Tibial nerve (tissue), 4 donors: ENCODE measurements around the gene SEPTIN11. TPM values are rescaled to one million over a fixed set of nuclear protein-coding genes. Genes with fewer than 3 reads are reported as not detected.

ENCODE experiments used
- DNase-seq, 2 donors: peaks; one replicate each; pipeline ENCODE4 v3.0.0-alpha.2; 2019; ENCODE audit warnings: low spot score in 2 of 2
- H3K27ac ChIP-seq, 4 donors: fragments of 200-600 bp; sonication (generic) in 3 of 4; one replicate each; pipeline ENCODE4 v1.5.1; 2017 to 2019; ENCODE audit warnings: mild to moderate bottlenecking in 1 of 4
- H3K27me3 ChIP-seq, 2 donors: fragments of 200-600 bp; sonication (generic) in 1 of 2; one replicate each; pipeline versions ENCODE4 v1.5.1 to v1.6.0; 2017 to 2019
- H3K36me3 ChIP-seq, 3 donors: fragments of 200-600 bp; sonication (generic); one replicate each; pipeline ENCODE4 v1.5.1; 2018 to 2019
- H3K4me1 ChIP-seq, 4 donors: fragments of 200-600 bp; sonication (generic) in 3 of 4; one replicate each; pipeline ENCODE4 v1.5.1; 2017 to 2019
- H3K4me3 ChIP-seq, 4 donors: fragments of 200-600 bp; sonication (generic) in 3 of 4; one replicate each; pipeline ENCODE4 v1.5.1; 2017 to 2019; ENCODE audit warnings: mild to moderate bottlenecking in 1 of 4, moderate library complexity in 1 of 4
- H3K9me3 ChIP-seq, 4 donors: fragments of 200-600 bp; sonication (generic) in 3 of 4; one replicate each; pipeline ENCODE4 v1.5.1; 2017 to 2019
- CTCF ChIP-seq, 5 experiments: fragments of 200-600 bp in 3 of 5; fragments of 450-650 bp in 2 of 5; sonication (generic) in 3 of 5; IDR thresholded peaks; one replicate each; pipeline ENCODE4 v1.5.1; 2016 to 2019; ENCODE audit warnings: antibody characterized with exemption in 5 of 5, mild to moderate bottlenecking in 3 of 5, moderate library complexity in 2 of 5
- EP300 ChIP-seq, 2 donors: sonication (generic); formaldehyde crosslinking; IDR thresholded peaks; one replicate each; pipeline ENCODE4 v1.6.1; 2017; ENCODE audit warnings: antibody characterized with exemption in 2 of 2, mild to moderate bottlenecking in 1 of 2
- POLR2A ChIP-seq, 2 donors: fragments of 450-650 bp; IDR thresholded peaks; one replicate each; pipeline ENCODE4 v1.6.1; 2017; ENCODE audit warnings: antibody characterized with exemption in 2 of 2, mild to moderate bottlenecking in 2 of 2, moderate library complexity in 2 of 2
- WGBS, 2 donors: methylation state at CpG; one replicate each; pipeline ENCODE4 v1.1.5; 2018; 5-methylcytosine and 5-hydroxymethylcytosine counted together
- total RNA-seq, 4 donors: library from RNA; depleted of rRNA; stranded (reverse); fragments of >200 nt; gene quantifications; one replicate each; pipeline ENCODE4 v1.1.0, GENCODE V29; 2016

SEPTIN11 gene
- total RNA-seq, 4 donors from 2014 or later: 111 to 205 (median 176) TPM

DNA sequence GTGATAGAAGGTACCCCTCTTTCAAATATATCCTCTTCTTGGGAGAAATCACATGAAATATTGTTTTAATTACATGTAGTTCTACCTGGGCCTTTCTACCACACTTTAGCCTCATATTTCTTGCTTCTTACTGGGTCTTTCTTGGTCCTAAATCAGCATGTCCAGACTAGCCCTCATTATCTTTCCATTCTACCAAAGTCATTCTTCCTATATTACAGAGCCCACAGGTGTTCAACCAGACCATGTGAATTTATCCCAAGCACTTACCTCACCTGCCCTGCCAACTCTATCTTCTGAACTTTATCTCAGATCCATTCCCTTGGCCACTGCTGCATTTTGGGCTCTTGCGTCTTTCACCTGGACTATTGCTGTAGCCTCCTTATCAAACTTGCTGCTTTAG is 39.8 kb upstream of the SEPTIN11 start:
- H3K36me3 ChIP-seq: no peaks in the 10 kb centered on the region
- H3K27ac ChIP-seq: no peak overlapping the region
- 95 to 100% methylated on average over 1 of the region's 1 CpG for WGBS, 2 donors
- no peak overlapping the region for H3K4me3 ChIP-seq
- no peak for DNase-seq
- TF ChIP-seq POLR2A (IDR thresholded peaks at IDR 0.05) (no peak), EP300 (IDR thresholded peaks at IDR 0.05) (no peak), CTCF (IDR thresholded peaks at IDR 0.05) (no peak)
- no peaks in the 10 kb centered on the region for H3K4me1 ChIP-seq
- no peaks in the 10 kb centered on the region for H3K27me3 ChIP-seq
- peaks cover 0 to 6% (median 0%) of the 10 kb centered on the region in 4 donors for H3K9me3 ChIP-seq

- Histone ChIP-seq H3K36me3 (no peaks in the 10 kb centered on the region), H3K4me1 (no peaks in the 10 kb centered on the region), H3K4me3 (no peak overlapping the region), H3K27me3 (no peaks in the 10 kb centered on the region), H3K27ac (no peak overlapping the region), H3K9me3 (no peaks in the 10 kb centered on the region)
- TF ChIP-seq CTCF (IDR thresholded peaks at IDR 0.05): no peak
- no peak for TF ChIP-seq POLR2A (IDR thresholded peaks at IDR 0.05)
- no peak for TF ChIP-seq EP300 (IDR thresholded peaks at IDR 0.05)
- DNase-seq: no peak
Measured at GRCh38 chr4:76920715-76921114, 28.8 kb upstream of the SEPTIN11 start.

DNA sequence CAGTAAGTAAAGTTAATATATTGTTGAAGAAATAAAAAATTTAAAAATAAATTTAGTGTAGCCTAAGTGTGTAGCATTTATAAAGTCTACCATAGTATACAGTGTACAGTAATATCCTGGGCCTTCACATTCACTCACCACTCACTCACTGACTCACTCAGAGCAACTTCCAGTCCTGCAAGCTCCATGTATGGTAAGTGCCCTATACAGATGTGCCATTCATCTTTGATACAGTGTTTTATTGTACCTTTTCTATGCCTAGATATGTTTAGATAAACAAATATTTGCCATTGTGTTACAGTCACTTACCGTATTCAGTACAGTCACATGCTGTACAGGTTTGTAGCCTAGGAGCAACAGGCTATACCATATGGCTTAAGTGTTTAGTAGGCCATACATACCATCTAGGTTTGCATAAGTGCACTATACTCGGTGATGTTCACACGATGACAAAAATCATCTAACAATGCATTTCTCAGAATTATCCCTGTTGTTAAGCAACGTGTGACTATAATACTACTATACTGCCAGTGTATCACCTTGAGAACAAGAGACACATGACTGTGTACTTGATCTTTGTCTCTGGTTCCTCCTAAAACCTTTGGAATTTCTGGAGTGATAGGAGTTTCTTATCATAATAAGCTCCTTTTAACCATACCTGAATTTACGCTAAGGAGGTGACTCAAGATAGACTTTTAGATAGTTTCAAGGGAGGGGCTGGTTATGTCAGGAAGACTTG is 25.8 kb upstream of the SEPTIN11 start:
- no peak for DNase-seq
- H3K4me3 ChIP-seq: no peak overlapping the region
- TF ChIP-seq EP300 (IDR thresholded peaks at IDR 0.05) (no peak), POLR2A (IDR thresholded peaks at IDR 0.05) (no peak), CTCF (IDR thresholded peaks at IDR 0.05) (no peak)
- no peak overlapping the region for H3K27ac ChIP-seq
- 92 to 96% methylated on average over 5 of the region's 5 CpGs for WGBS, 2 donors
- no peaks in the 10 kb centered on the region for H3K9me3 ChIP-seq
- H3K36me3 ChIP-seq: no peaks in the 10 kb centered on the region
- no peaks in the 10 kb centered on the region for H3K4me1 ChIP-seq
- no peaks in the 10 kb centered on the region for H3K27me3 ChIP-seq

GRCh38 chr4:76926841-76927240 is 22.7 kb upstream of the SEPTIN11 start:
- TF ChIP-seq EP300 (IDR thresholded peaks at IDR 0.05) (no peak), POLR2A (IDR thresholded peaks at IDR 0.05) (no peak)
- no peaks in the 10 kb centered on the region for H3K36me3 ChIP-seq
- H3K4me3 ChIP-seq: no peak overlapping the region
- H3K9me3 ChIP-seq: no peaks in the 10 kb centered on the region
- DNase-seq: no peak
- no peak overlapping the region for H3K27ac ChIP-seq
- 89 to 93% methylated on average over 6 of the region's 6 CpGs for WGBS, 2 donors
- no peaks in the 10 kb centered on the region for H3K4me1 ChIP-seq
- no peaks in the 10 kb centered on the region for H3K27me3 ChIP-seq

DNA sequence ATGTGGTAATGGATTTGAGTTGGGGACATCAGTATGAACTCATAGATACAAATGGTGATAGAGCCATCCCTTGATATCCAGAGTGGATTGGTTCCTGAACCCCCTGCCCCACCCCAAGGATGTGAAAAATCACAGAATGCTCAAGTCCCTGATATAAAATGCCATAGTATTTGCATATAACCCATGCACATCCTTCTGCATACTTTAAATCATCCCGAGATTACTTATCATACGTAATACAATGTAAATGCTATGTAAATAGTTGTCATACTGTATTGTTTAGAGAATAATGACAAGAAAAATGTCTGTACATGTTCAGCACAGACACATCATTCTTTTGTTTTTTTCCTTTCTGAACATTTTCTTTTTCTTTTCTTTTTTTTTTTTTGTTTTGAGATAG is 18.9 kb upstream of the SEPTIN11 start:
- Histone ChIP-seq H3K27ac (no peak overlapping the region), H3K4me3 (no peak overlapping the region), H3K27me3 (no peaks in the 10 kb centered on the region), H3K36me3 (no peaks in the 10 kb centered on the region), H3K9me3 (no peaks in the 10 kb centered on the region), H3K4me1 (no peaks in the 10 kb centered on the region)
- DNase-seq: no peak
- TF ChIP-seq EP300 (IDR thresholded peaks at IDR 0.05) (no peak), CTCF (IDR thresholded peaks at IDR 0.05) (no peak), POLR2A (IDR thresholded peaks at IDR 0.05) (no peak)
- 91 to 92% methylated on average over 2 of the region's 2 CpGs for WGBS, 2 donors
